CD4-positive, alpha-beta T cell treated with Interleukin-12 subunit alpha and Interleukin-12 subunit beta, for 1 hour (primary cell): ENCODE data around the gene KCTD15.
A peak's percentile ranks its signal among the peaks of the same experiment; 100 is the strongest.
"Not testable (repeated sequence)": the region's sequence is repeated elsewhere in the genome, so short reads cannot be mapped to it uniquely, and the experiment has no call there.

Source experiments
- DNase-seq: peaks from one replicate; pipeline ENCODE4 v3.0.0-alpha.2; 2020

The KCTD15 gene

GRCh38 chr19:33815380-33816340 is 19.0 kb downstream of the KCTD15 start:
- DNase-seq = no peak

- no peak for DNase-seq
Measured at GRCh38 chr19:33818411-33818810, 21.7 kb downstream of the KCTD15 start.

- DNase-seq = not testable (repeated sequence)
Measured at GRCh38 chr19:33819078-33819477, 22.4 kb downstream of the KCTD15 start.

GRCh38 chr19:33819506-33819879 is 22.8 kb downstream of the KCTD15 start:
- no peak for DNase-seq

- peak; percentile 65 for DNase-seq
Measured at GRCh38 chr19:33819880-33820781, 23.5 kb downstream of the KCTD15 start.

GRCh38 chr19:33821871-33822270 is 25.2 kb downstream of the KCTD15 start:
- DNase-seq = no peak

- no peak for DNase-seq
Measured at GRCh38 chr19:33823341-33823740, 26.7 kb downstream of the KCTD15 start.

- no peak for DNase-seq
Measured at GRCh38 chr19:33825556-33825955, 28.9 kb downstream of the KCTD15 start.

- no peak for DNase-seq
Measured at GRCh38 chr19:33826521-33826920, 29.9 kb downstream of the KCTD15 start.

GRCh38 chr19:33828266-33829075 is 31.8 kb downstream of the KCTD15 start:
- no peak for DNase-seq

GRCh38 chr19:33830264-33830663 is 33.6 kb downstream of the KCTD15 start:
- DNase-seq = no peak

GRCh38 chr19:33831825-33832224 is 35.2 kb downstream of the KCTD15 start:
- no peak for DNase-seq

GRCh38 chr19:33832633-33833032 is 36.0 kb downstream of the KCTD15 start:
- DNase-seq = no peak

- no peak for DNase-seq
Measured at GRCh38 chr19:33840382-33840781, 43.7 kb downstream of the KCTD15 start.

GRCh38 chr19:33840783-33841182 is 44.1 kb downstream of the KCTD15 start:
- DNase-seq = no peak

GRCh38 chr19:33841685-33842084 is 45.0 kb downstream of the KCTD15 start:
- no peak for DNase-seq

GRCh38 chr19:33844478-33844877 is 47.8 kb downstream of the KCTD15 start:
- DNase-seq = no peak

- DNase-seq = no peak
Measured at GRCh38 chr19:33845498-33845897, 48.8 kb downstream of the KCTD15 start.

- DNase-seq = no peak
Measured at GRCh38 chr19:33849551-33850147, 53.0 kb downstream of the KCTD15 start.

- DNase-seq = no peak
Measured at GRCh38 chr19:33859016-33859415, 62.3 kb downstream of the KCTD15 start.

GRCh38 chr19:33860312-33861090 is 63.8 kb downstream of the KCTD15 start:
- no peak for DNase-seq

- DNase-seq = no peak
Measured at GRCh38 chr19:33861950-33862349, 65.3 kb downstream of the KCTD15 start.
